KG1 (cell line): ENCODE results near the gene SCN4A.

Source experiments
- DNase-seq: peaks from one replicate; lab custom pipeline; 2025; lab: John Stamatoyannopoulos, UW

SCN4A gene

GRCh38 chr17:63955232-63955631, 17.5 kb downstream of the SCN4A start:
- no peak for DNase-seq

GRCh38 chr17:63954402-63955063, 18.2 kb downstream of the SCN4A start:
- peak; percentile 31 for DNase-seq

GRCh38 chr17:63950940-63951907, 21.5 kb downstream of the SCN4A start:
- DNase-seq = no peak

- no peak for DNase-seq
Observed at GRCh38 chr17:63949576-63950250, 23.0 kb downstream of the SCN4A start.

GRCh38 chr17:63948521-63948920, 24.2 kb downstream of the SCN4A start:
- DNase-seq = no peak

GRCh38 chr17:63947711-63948330, 24.9 kb downstream of the SCN4A start:
- no peak for DNase-seq

GRCh38 chr17:63946440-63947363, 26.0 kb downstream of the SCN4A start:
- DNase-seq = peak; percentile 31

- no peak for DNase-seq
Observed at GRCh38 chr17:63945784-63946439, 26.8 kb downstream of the SCN4A start.

GRCh38 chr17:63944736-63945499, 27.8 kb downstream of the SCN4A start:
- no peak for DNase-seq

- DNase-seq = no peak
Observed at GRCh38 chr17:63943745-63944144, 29.0 kb downstream of the SCN4A start.

- DNase-seq = no peak
Observed at GRCh38 chr17:63942309-63942985, 30.3 kb downstream of the SCN4A start.

- DNase-seq = no peak
Observed at GRCh38 chr17:63941751-63942150, 31.0 kb downstream of the SCN4A start.

GRCh38 chr17:63941162-63941561, 31.6 kb downstream of the SCN4A start:
- no peak for DNase-seq

GRCh38 chr17:63940584-63940983, 32.1 kb downstream of the SCN4A start:
- no peak for DNase-seq

- no peak for DNase-seq
Observed at GRCh38 chr17:63939884-63940283, 32.8 kb downstream of the SCN4A start.

- no peak for DNase-seq
Observed at GRCh38 chr17:63939401-63939800, 33.3 kb downstream of the SCN4A start.

- no peak for DNase-seq
Observed at GRCh38 chr17:63937920-63938319, 34.8 kb downstream of the SCN4A start.

- no peak for DNase-seq
Observed at GRCh38 chr17:63937319-63937718, 35.4 kb downstream of the SCN4A start.
